H9 (cell line): ENCODE measurements around the gene CDK2AP2. TPM values are rescaled to one million over a fixed set of nuclear protein-coding genes. Genes with fewer than 3 reads are reported as not detected.

Source experiments
- DNase-seq: peaks from one replicate; pipeline ENCODE4 v3.0.0-alpha.2; 2017
- H2AFZ ChIP-seq: one replicate; pipeline ENCODE4 v1.6.1; 2013; ENCODE audit warnings: mild to moderate bottlenecking, low read length, control low read depth, moderate library complexity
- H2AK5ac ChIP-seq: 2 replicates; pipeline ENCODE4 v1.6.1; 2013; ENCODE audit warnings: low read length, control low read depth, mixed read lengths; ENCODE audit not compliant: insufficient read length
- H2BK120ac ChIP-seq: one replicate; pipeline ENCODE4 v1.6.1; 2013; ENCODE audit warnings: low read depth, mild to moderate bottlenecking, low read length, control low read depth, inconsistent platforms; ENCODE audit not compliant: poor library complexity, severe bottlenecking
- H2BK12ac ChIP-seq: 2 replicates; pipeline ENCODE4 v1.6.1; 2013; ENCODE audit warnings: low read length, control low read depth, mixed read lengths, low read depth; ENCODE audit not compliant: insufficient read length
- H2BK15ac ChIP-seq: 2 replicates; pipeline ENCODE4 v1.6.1; 2013; ENCODE audit warnings: low read depth, low read length, control low read depth
- H2BK20ac ChIP-seq: one replicate; pipeline ENCODE4 v1.6.1; 2013; ENCODE audit warnings: low read depth, mild to moderate bottlenecking, low read length, control low read depth, inconsistent platforms; ENCODE audit not compliant: poor library complexity, severe bottlenecking
- H2BK5ac ChIP-seq: 2 replicates; pipeline ENCODE4 v1.6.1; 2013; ENCODE audit warnings: low read length, control low read depth, mixed read lengths; ENCODE audit not compliant: insufficient read length
- H3K14ac ChIP-seq: 2 replicates; pipeline ENCODE4 v1.6.1; 2013; ENCODE audit warnings: low read length, control low read depth; ENCODE audit not compliant: insufficient read depth
- H3K18ac ChIP-seq: 2 replicates; pipeline ENCODE4 v1.6.1; 2013; ENCODE audit warnings: low read depth, mild to moderate bottlenecking, mixed read lengths, low read length, control low read depth; ENCODE audit not compliant: insufficient read length
- H3K23ac ChIP-seq: 2 replicates; pipeline ENCODE4 v1.6.1; 2013; ENCODE audit warnings: low read length, control low read depth, mixed read lengths, low read depth; ENCODE audit not compliant: insufficient read length
- H3K23me2 ChIP-seq: 2 replicates; pipeline ENCODE4 v1.6.1; 2013; ENCODE audit warnings: low read depth, mild to moderate bottlenecking, mixed read lengths, low read length, control low read depth; ENCODE audit not compliant: insufficient read length, poor library complexity, severe bottlenecking
- H3K27ac ChIP-seq: 2 replicates; pipeline ENCODE4 v1.5.1; 2013; ENCODE audit warnings: low read length, control low read depth, mixed read lengths, low read depth; ENCODE audit not compliant: insufficient read length
- H3K27me3 ChIP-seq: 2 replicates; pipeline ENCODE4 v1.6.1; 2013; ENCODE audit warnings: low read length, control low read depth, inconsistent platforms; ENCODE audit not compliant: insufficient read depth
- H3K4ac ChIP-seq: 2 replicates; pipeline ENCODE4 v1.6.1; 2013; ENCODE audit warnings: low read depth, mild to moderate bottlenecking, control low read depth, inconsistent platforms, low read length, moderate library complexity
- H3K4me1 ChIP-seq: 2 replicates; pipeline ENCODE4 v1.6.1; 2013; ENCODE audit warnings: low read length, control low read depth, inconsistent platforms; ENCODE audit not compliant: insufficient read depth
- H3K4me2 ChIP-seq: 2 replicates; pipeline ENCODE4 v1.6.1; 2013; ENCODE audit warnings: low read length, control low read depth, mixed read lengths; ENCODE audit not compliant: insufficient read length, insufficient read depth
- H3K56ac ChIP-seq: 2 replicates; pipeline ENCODE4 v1.6.1; 2013; ENCODE audit warnings: low read depth, mild to moderate bottlenecking, mixed read lengths, low read length, control low read depth; ENCODE audit not compliant: insufficient read length
- H3K79me1 ChIP-seq: 2 replicates; pipeline ENCODE4 v1.6.1; 2013; ENCODE audit warnings: low read depth, mild to moderate bottlenecking, moderate library complexity, low read length, control low read depth, inconsistent platforms; ENCODE audit not compliant: insufficient read depth, poor library complexity, severe bottlenecking
- H3K79me2 ChIP-seq: 2 replicates; pipeline ENCODE4 v1.6.1; 2013; ENCODE audit warnings: low read length, control low read depth, inconsistent platforms; ENCODE audit not compliant: insufficient read depth
- H3K9ac ChIP-seq: 2 replicates; pipeline ENCODE4 v1.6.1; 2013; ENCODE audit warnings: low read length, control low read depth, mixed read lengths; ENCODE audit not compliant: insufficient read length; ENCODE audit errors: extremely low read depth
- H3K9me3 ChIP-seq: one replicate; pipeline ENCODE4 v1.6.1; 2013; ENCODE audit warnings: low read depth, low read length, inconsistent platforms; ENCODE audit not compliant: control insufficient read depth
- H3T11ph ChIP-seq: one replicate; pipeline ENCODE4 v1.6.1; 2013; ENCODE audit warnings: mild to moderate bottlenecking, low read length, control low read depth, inconsistent platforms
- H4K20me1 ChIP-seq: one replicate; pipeline ENCODE4 v1.6.1; 2013; ENCODE audit not compliant: control insufficient read depth, insufficient read length, insufficient read depth
- H4K5ac ChIP-seq: 2 replicates; pipeline ENCODE4 v1.6.1; 2013; ENCODE audit warnings: low read depth, mild to moderate bottlenecking, mixed read lengths, low read length, control low read depth; ENCODE audit not compliant: insufficient read length
- H4K8ac ChIP-seq: replicated peaks from 2 replicates; pipeline ENCODE4 v1.6.1; 2013; ENCODE audit warnings: low read length, control low read depth, mixed read lengths, low read depth; ENCODE audit not compliant: insufficient read length
- H4K91ac ChIP-seq: 2 replicates; pipeline ENCODE4 v1.6.1; 2013; ENCODE audit warnings: low read depth, mild to moderate bottlenecking, moderate library complexity, mixed read lengths, low read length, control low read depth; ENCODE audit not compliant: insufficient read length
- H3K27ac Mint-ChIP-seq, 3 experiments: 2 replicates in 2 of 3; 3 replicates in 1 of 3; pipeline ENCODE4 v1.8.0; 2020 to 2021; ENCODE audit warnings: mixed read lengths in 3 of 3, mild to moderate bottlenecking in 1 of 3, moderate library complexity in 1 of 3
- H3K27me3 Mint-ChIP-seq: 2 replicates; pipeline ENCODE4 v1.8.0; 2021; ENCODE audit warnings: low read depth, mild to moderate bottlenecking, moderate library complexity, mixed read lengths
- H3K36me3 Mint-ChIP-seq, 3 experiments: 2 replicates in 2 of 3; 3 replicates in 1 of 3; pipeline ENCODE4 v1.8.0; 2020 to 2021; ENCODE audit warnings: low read depth in 3 of 3, mixed read lengths in 3 of 3; ENCODE audit not compliant: insufficient read depth in 1 of 3
- H3K4me1 Mint-ChIP-seq, 2 experiments: 2 replicates each; pipeline ENCODE4 v1.8.0; 2020; ENCODE audit warnings: mixed read lengths in 2 of 2
- H3K4me3 Mint-ChIP-seq, 2 experiments: 2 replicates in 1 of 2; 3 replicates in 1 of 2; pipeline ENCODE4 v1.8.0; 2020 to 2021; ENCODE audit warnings: mild to moderate bottlenecking in 2 of 2, mixed read lengths in 2 of 2, moderate library complexity in 1 of 2
- H3K9me3 Mint-ChIP-seq, 2 experiments: 2 replicates in 1 of 2; 3 replicates in 1 of 2; pipeline ENCODE4 v1.8.0; 2020; ENCODE audit warnings: mild to moderate bottlenecking in 2 of 2, mixed read lengths in 2 of 2, moderate library complexity in 1 of 2
- CTCF ChIP-seq: fragments of 200-600 bp; sonication (generic); conservative IDR thresholded peaks from 3 replicates; pipeline ENCODE4 v1.8.0; 2021; ENCODE audit warnings: antibody characterized with exemption, mild to moderate bottlenecking
- WGBS: extraction: QIAGEN DNeasy Blood & Tissue Kit; methylation state at CpG from one replicate; pipeline ENCODE4 v1.1.7; 2013; ENCODE audit warnings: missing lambda C conversion rate, low lambda C conversion rate, mixed read lengths; ENCODE audit not compliant: insufficient read length; ENCODE audit errors: extremely low coverage; 5-methylcytosine and 5-hydroxymethylcytosine counted together
- total RNA-seq: library from RNA; stranded (reverse); gene quantifications from 2 replicates; pipeline ENCODE4 v1.2.1, GENCODE V29; 2021

CDK2AP2 gene
- total RNA-seq, 1 experiment from 2014 or later: 36.1 TPM

- Histone ChIP-seq H3K4ac (no peak overlapping the region), H4K91ac (no peak overlapping the region), H3K56ac (no peak overlapping the region), H3K23ac (no peak overlapping the region), H2BK120ac (no peak overlapping the region), H4K8ac (no peak overlapping the region), H2BK20ac (no peak overlapping the region), H3K4me2 (no peak overlapping the region), H2BK15ac (no peak overlapping the region), H3K4me1 (no peaks in the 10 kb centered on the region), H3K79me2 (no peaks in the 10 kb centered on the region), H3K18ac (no peak overlapping the region), H2BK12ac (no peak overlapping the region), H2AFZ (no peak overlapping the region), H3K9ac (no peak overlapping the region), H3K79me1 (no peaks in the 10 kb centered on the region), H4K5ac (no peak overlapping the region), H3K14ac (no peak overlapping the region), H4K20me1 (no peaks in the 10 kb centered on the region), H3K27ac (no peak overlapping the region), H2BK5ac (no peak overlapping the region), H3K23me2 (no peaks in the 10 kb centered on the region), H3T11ph (no peak overlapping the region), H3K9me3 (peaks cover 13% of the 10 kb centered on the region), H2AK5ac (no peak overlapping the region), H3K27me3 (no peaks in the 10 kb centered on the region)
- peaks cover 30 to 31% of the 10 kb centered on the region in 2 experiments for H3K9me3 Mint-ChIP-seq
- no peak overlapping the region for H3K4me3 Mint-ChIP-seq
- peaks cover 4 to 8% (median 4%) of the 10 kb centered on the region in 3 experiments; a peak in 6 of 7 replicates for H3K36me3 Mint-ChIP-seq
- H3K27ac Mint-ChIP-seq: no peak overlapping the region
- peaks cover 30% of the 10 kb centered on the region for H3K27me3 Mint-ChIP-seq
- 0 out of 4 replicates have a peak, but pooled peaks cover 0 to 8% of the 10 kb centered on the region in 2 experiments for H3K4me1 Mint-ChIP-seq
- no CpG with 5 or more reads among the region's 5 CpGs for WGBS
- TF ChIP-seq CTCF: no peak
- DNase-seq: no peak
Observed at GRCh38 chr11:67530282-67530592, 22.3 kb upstream of the CDK2AP2 start.
